HG03575 (cell line): ENCODE data around the gene RNF227.

Source experiments
- ATAC-seq: cut with Tn5 transposase; IDR thresholded peaks from one replicate; pipeline ENCODE4 v1.9.1; 2021; ENCODE audit not compliant: unreplicated experiment, insufficient number of reproducible peaks, low FRiP score; ENCODE audit errors: extremely low read depth

The RNF227 gene

GRCh38 chr17:7894866-7895265 is 21.2 kb downstream of the RNF227 start:
- no peak for ATAC-seq

- ATAC-seq = no peak
Observed at GRCh38 chr17:7894226-7894625, 21.9 kb downstream of the RNF227 start.

GRCh38 chr17:7893187-7893880 is 22.8 kb downstream of the RNF227 start:
- ATAC-seq = no peak

- ATAC-seq = no peak
Observed at GRCh38 chr17:7889166-7889955, 26.7 kb downstream of the RNF227 start.

GRCh38 chr17:7888184-7888920 is 27.7 kb downstream of the RNF227 start, which contains the start of gene CHD3:
CHD3 (plus strand) TSS chr17:7888789; CDS start chr17:7889001, 212 bp downstream.
- ATAC-seq = no peak

GRCh38 chr17:7887482-7888183 is 28.5 kb downstream of the RNF227 start:
- ATAC-seq = no peak

- no peak for ATAC-seq
Observed at GRCh38 chr17:7887038-7887481, 29.0 kb downstream of the RNF227 start.

DNA sequence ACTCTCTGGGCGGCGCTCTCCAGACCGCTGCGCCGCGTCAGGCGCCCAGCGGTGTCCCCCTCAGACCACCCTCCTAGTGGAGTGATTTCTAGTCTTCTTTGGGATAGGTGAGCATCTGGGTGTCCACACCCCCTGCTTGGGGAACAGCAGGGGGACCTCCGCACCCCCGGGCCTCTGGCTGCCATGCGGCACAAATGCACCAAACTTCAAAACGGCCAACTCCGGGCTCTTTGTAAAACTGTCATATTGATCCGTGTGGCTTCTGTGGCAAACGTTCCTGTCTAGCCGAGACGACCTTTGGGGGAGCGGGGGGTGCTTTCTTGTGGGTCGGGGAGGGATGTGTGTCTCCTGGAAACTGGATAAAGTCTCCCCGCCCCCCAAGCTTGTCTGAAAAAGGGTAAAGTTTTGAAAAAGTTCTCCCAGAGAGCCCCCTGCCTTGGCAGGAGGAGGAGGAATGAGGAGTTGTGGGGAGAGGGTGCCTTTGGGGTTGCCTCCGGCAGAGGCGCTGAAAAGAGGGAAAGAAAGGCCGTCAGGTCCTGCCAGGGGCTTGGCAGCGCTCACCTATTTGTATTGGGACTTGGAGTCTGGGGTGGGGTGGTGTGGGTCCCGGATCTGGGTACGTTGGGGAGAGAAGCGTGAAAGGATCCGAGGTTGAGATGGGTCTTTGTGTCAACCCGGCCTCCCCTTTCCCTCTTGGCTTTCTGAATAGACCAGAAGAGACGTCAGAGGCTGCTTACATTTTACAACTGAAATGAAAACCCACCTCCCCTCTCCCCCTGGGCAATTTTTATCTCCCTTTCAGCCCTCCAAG is 29.7 kb downstream of the RNF227 start:
- no peak for ATAC-seq

DNA sequence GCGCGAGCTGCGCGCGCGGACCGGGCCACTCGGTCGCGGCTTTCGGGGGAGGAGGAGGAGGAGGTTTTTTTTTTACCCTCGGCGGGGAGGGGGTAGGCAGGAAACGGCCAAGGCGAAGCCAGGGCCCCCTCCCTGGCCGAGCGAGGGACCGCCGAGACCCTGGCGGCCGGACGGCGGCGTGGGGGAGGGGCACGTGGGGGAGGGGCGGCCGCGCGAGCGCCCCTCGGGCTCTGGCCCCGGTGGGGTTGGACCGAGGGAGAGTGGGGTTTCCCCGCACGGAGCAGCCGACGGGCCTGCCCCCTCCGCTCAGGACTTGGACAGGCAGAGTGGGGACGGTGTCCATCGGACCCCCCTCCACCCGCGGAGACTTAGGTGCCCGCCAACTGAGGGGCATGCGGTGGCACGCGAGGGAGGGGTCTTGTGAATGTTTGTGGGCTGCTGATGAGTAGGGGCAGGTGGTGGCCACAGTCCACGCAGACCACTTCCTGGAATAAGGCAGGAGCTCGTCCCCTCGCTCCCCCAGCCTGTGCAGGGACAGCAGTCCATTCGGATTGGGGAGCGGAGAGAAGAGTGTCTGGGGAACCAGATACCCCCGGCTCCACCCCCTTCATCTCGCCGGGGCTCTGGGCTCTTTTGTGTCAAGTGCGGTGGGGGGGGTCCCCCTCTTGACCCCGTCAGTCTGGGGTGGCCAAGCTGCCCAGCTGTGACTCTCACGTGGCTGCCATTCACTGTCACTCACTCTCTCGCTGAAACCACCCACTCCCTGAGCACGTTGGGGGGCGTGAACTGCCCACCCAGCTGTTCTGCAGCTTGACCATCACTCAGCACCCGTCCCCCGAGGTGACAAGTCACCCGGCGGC is 30.5 kb downstream of the RNF227 start:
- no peak for ATAC-seq

DNA sequence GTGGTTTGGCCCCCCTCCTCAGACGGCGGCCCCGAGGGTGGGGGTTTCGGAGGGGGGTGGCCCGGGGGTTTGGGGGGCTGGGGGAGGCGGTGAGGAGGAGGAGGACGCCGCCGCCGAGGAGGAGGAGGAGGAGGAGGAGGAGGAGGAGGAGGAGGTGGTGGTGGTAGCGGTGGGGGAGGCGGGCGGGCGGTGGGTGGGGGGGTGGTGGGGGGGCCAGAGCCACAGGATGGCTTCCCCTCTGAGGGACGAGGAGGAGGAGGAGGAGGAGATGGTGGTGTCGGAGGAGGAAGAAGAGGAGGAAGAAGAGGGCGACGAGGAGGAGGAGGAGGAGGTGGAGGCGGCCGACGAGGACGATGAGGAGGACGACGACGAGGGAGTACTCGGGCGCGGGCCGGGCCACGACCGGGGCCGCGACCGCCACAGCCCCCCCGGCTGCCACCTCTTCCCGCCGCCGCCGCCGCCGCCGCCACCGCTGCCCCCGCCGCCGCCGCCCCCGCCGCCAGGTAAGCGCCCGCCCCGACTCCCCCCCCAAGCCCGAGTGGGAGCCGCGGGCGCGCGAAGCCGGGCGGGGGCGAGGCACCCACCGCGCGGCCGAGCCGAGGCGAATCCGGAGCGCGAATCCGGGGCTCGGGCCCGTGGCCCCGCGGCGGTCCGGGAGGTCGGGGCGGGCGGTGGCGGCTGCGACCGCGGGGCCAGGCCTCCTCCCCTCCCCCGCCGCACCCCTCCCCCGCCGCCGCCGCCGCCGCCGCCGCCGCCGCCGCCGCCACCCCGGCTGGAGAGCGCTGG is 31.3 kb downstream of the RNF227 start:
- no peak for ATAC-seq

GRCh38 chr17:7883781-7884386 is 32.2 kb downstream of the RNF227 start:
- no peak for ATAC-seq

- no peak for ATAC-seq
Observed at GRCh38 chr17:7882629-7883028, 33.5 kb downstream of the RNF227 start.

DNA sequence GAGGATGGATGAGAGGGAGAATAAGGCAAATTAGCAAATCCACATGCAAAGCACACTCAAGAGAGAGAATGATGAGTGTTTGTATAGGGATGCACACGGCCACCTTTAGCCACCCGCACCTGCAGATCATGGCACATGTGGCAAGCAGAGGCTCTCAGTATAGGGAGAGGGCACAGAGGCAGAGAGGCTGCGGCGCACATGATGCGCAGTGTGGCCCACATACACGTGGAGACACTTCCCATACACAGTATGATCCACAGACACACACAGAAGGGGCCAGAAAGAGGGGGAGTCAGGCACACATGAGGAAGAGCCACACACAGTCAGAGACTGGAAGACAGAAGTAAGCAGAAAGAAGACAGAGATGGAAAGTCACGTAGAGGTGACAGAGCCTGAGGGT is 34.0 kb downstream of the RNF227 start:
- ATAC-seq = no peak

- ATAC-seq = no peak
Observed at GRCh38 chr17:7881276-7882054, 34.6 kb downstream of the RNF227 start.

DNA sequence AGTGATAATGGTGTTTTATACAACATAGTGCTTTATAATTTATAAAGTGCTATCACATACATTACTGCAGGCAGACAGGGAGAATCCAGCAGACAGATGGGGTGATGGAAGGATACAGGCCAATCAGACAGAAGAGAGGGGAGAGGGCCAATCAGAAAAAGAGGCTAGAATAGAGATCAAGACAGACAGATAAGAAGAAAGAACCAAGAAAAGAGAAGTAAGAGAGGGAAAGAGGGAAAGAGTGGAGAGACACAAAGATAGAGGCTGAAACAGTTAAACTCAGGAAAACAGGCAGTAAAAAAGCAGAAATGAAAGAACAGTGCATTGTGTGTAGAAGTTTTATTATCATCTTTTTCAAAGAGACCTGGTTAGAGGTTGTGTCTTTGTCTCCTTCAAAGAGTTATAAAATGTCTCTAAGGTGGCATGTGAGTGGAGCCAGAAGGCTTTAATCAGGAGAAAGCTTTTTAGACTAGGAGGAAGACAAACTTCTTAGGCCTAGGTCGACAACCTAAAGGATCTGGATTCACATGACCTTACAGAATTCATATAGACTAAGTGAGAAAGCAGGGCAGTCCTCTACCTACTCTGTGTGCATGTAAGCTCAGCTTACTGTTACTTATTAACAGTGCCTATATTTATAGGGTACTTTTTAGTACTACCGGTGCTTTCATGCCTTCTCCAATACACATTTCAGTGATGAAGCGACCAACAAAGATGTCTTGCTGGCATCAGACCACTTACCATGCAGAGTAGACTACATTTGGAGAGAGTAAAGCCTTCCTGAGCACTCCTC is 35.8 kb downstream of the RNF227 start:
- no peak for ATAC-seq
